22Rv1 (cell line): Measurements from ENCODE around the gene GNAI1.

Experiments used
- CTCF ChIP-seq: fragments of 450-650 bp; IDR thresholded peaks from 2 replicates; pipeline ENCODE4 v1.5.1; 2017; ENCODE audit warnings: mild to moderate bottlenecking
- ZFX ChIP-seq: fragments of 450-650 bp; IDR thresholded peaks from 2 replicates; pipeline ENCODE4 v1.6.1; 2017; ENCODE audit warnings: antibody characterized with exemption, borderline replicate concordance

DNA sequence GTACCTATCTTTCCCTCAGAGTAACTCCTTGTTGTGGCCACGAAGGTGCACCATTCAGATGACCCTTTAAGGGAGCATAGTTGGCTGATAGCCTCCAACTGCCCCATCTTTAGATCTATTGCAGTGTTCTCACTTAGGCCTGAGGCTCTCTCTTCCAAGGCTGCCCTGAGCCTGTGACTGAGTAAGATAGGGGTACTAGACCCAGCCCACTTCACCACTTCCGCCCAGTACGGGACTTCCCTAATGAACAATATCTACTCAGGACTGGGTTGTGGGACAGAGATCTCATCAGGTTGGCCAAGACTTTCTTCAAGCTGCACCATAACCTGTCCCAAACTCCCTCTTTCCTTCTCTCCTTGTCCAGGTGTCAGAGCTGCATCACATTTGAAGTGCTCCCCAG is 5.7 kb upstream of the GNAI1 start:
- TF ChIP-seq CTCF, result no peak
- TF ChIP-seq ZFX, result no peak
